WTC11 (cell line): ENCODE results near the gene TESK2.

Source experiments
- CREB1 ChIP-seq: sonication (generic); formaldehyde crosslinking; IDR thresholded peaks from 2 replicates; pipeline ENCODE4 v1.8.0; 2023; ENCODE audit warnings: mild to moderate bottlenecking, missing genetic modification reagents
- HMGA2 ChIP-seq: fragments of 250-450 bp; sonication (Bioruptor Pico); IDR thresholded peaks from 2 replicates; pipeline ENCODE4 v1.4.0; 2021; ENCODE audit warnings: mild to moderate bottlenecking, moderate library complexity
- ZBTB21 ChIP-seq: sonication (generic); formaldehyde crosslinking; IDR thresholded peaks from 2 replicates; pipeline ENCODE4 v1.8.1; 2023; ENCODE audit warnings: mild to moderate bottlenecking, missing genetic modification reagents, borderline replicate concordance
- TF ChIP-seq, protein P1 (sequence below): sonication (generic); formaldehyde crosslinking; IDR thresholded peaks from 2 replicates; pipeline ENCODE4 v1.8.0; 2022; ENCODE audit warnings: mild to moderate bottlenecking, missing genetic modification reagents
- TF ChIP-seq, protein P2 (sequence below): sonication (generic); formaldehyde crosslinking; IDR thresholded peaks from 2 replicates; pipeline ENCODE4 v1.8.1; 2022; ENCODE audit warnings: low read depth, mild to moderate bottlenecking, moderate library complexity, missing genetic modification reagents, borderline replicate concordance
- TF ChIP-seq, protein P3 (sequence below): fragments of 200-600 bp; IDR thresholded peaks from 2 replicates; pipeline ENCODE4 v1.8.0; 2022; ENCODE audit warnings: antibody characterized with exemption
- TF ChIP-seq, protein P4 (sequence below): sonication (generic); formaldehyde crosslinking; IDR thresholded peaks from 2 replicates; pipeline ENCODE4 v1.8.1; 2022; ENCODE audit warnings: low read depth, missing genetic modification reagents, borderline replicate concordance

DNA sequence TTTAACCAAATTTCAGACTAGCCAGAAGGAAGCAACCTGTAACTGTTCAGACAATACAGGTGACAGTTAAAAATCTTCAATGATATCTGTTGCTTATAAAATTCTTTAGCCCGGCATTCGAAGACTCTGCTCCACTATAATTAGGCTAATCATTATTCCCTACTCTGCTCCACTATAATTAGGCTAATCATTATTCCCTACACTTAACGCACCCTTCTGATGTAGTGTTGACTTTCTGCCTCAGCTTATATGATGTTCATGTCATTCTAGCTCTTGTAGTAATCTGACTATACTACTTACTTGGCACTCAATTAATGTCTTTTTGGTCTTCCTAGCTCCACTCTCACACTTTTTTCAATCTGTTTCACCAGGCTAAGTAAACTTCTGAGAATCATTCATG, 13.3 kb downstream of the TESK2 start:
- TF ChIP-seq, protein P1, sequence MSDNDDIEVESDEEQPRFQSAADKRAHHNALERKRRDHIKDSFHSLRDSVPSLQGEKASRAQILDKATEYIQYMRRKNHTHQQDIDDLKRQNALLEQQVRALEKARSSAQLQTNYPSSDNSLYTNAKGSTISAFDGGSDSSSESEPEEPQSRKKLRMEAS (CRISPR knock-in tag) = no peak
- TF ChIP-seq, protein P2, sequence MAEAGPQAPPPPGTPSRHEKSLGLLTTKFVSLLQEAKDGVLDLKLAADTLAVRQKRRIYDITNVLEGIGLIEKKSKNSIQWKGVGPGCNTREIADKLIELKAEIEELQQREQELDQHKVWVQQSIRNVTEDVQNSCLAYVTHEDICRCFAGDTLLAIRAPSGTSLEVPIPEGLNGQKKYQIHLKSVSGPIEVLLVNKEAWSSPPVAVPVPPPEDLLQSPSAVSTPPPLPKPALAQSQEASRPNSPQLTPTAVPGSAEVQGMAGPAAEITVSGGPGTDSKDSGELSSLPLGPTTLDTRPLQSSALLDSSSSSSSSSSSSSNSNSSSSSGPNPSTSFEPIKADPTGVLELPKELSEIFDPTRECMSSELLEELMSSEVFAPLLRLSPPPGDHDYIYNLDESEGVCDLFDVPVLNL (CRISPR knock-in tag) = no peak
- no peak for TF ChIP-seq ZBTB21 (CRISPR knock-in tag)
- TF ChIP-seq, protein P3, sequence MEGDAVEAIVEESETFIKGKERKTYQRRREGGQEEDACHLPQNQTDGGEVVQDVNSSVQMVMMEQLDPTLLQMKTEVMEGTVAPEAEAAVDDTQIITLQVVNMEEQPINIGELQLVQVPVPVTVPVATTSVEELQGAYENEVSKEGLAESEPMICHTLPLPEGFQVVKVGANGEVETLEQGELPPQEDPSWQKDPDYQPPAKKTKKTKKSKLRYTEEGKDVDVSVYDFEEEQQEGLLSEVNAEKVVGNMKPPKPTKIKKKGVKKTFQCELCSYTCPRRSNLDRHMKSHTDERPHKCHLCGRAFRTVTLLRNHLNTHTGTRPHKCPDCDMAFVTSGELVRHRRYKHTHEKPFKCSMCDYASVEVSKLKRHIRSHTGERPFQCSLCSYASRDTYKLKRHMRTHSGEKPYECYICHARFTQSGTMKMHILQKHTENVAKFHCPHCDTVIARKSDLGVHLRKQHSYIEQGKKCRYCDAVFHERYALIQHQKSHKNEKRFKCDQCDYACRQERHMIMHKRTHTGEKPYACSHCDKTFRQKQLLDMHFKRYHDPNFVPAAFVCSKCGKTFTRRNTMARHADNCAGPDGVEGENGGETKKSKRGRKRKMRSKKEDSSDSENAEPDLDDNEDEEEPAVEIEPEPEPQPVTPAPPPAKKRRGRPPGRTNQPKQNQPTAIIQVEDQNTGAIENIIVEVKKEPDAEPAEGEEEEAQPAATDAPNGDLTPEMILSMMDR = no peak
- TF ChIP-seq CREB1 (CRISPR knock-in tag) = no peak
- no peak for TF ChIP-seq HMGA2 (CRISPR knock-in tag)
- TF ChIP-seq, protein P4, sequence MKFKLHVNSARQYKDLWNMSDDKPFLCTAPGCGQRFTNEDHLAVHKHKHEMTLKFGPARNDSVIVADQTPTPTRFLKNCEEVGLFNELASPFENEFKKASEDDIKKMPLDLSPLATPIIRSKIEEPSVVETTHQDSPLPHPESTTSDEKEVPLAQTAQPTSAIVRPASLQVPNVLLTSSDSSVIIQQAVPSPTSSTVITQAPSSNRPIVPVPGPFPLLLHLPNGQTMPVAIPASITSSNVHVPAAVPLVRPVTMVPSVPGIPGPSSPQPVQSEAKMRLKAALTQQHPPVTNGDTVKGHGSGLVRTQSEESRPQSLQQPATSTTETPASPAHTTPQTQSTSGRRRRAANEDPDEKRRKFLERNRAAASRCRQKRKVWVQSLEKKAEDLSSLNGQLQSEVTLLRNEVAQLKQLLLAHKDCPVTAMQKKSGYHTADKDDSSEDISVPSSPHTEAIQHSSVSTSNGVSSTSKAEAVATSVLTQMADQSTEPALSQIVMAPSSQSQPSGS (CRISPR knock-in tag) = no peak
